CD4-positive, CD25-positive, alpha-beta regulatory T cell (primary cell): Measurements from ENCODE around the gene CHI3L2. TPM values are rescaled to one million over a fixed set of nuclear protein-coding genes. Genes with fewer than 3 reads are reported as not detected.
A peak's percentile ranks its signal among the peaks of the same experiment; 100 is the strongest.

Experiments
- ATAC-seq, 2 donors: fragments of 150-1000 bp; cut with Tn5 transposase; one replicate each; pipeline ENCODE4 v1.10.0; 2021; ENCODE audit warnings: low read depth in 2 of 2, moderate number of reproducible peaks in 2 of 2, moderate library complexity in 1 of 2
- DNase-seq, 3 donors: peaks; one replicate each; pipeline versions ENCODE4 v3.0.0 to v3.0.0-alpha.2; 2012 to 2022; ENCODE audit warnings: mixed read lengths in 1 of 3
- H3K27ac ChIP-seq: one replicate; pipeline ENCODE4 v1.7.0; 2013; ENCODE audit warnings: mild to moderate bottlenecking, low read length; ENCODE audit not compliant: insufficient read depth, poor library complexity, severe bottlenecking
- H3K27me3 ChIP-seq: one replicate; pipeline ENCODE4 v1.7.0; 2013; ENCODE audit warnings: low read length; ENCODE audit not compliant: control insufficient read depth, insufficient read depth
- H3K36me3 ChIP-seq: one replicate; pipeline ENCODE4 v1.7.0; 2013; ENCODE audit warnings: mild to moderate bottlenecking, low read length, moderate library complexity; ENCODE audit not compliant: control insufficient read depth, insufficient read depth
- H3K4me1 ChIP-seq: 2 replicates; pipeline ENCODE4 v1.7.0; 2013; ENCODE audit warnings: mild to moderate bottlenecking, low read length; ENCODE audit not compliant: insufficient read depth, control insufficient read depth, poor library complexity, severe bottlenecking
- H3K4me3 ChIP-seq: one replicate; pipeline ENCODE4 v1.7.0; 2013; ENCODE audit warnings: low read depth, mild to moderate bottlenecking, low read length, moderate library complexity
- H3K9me3 ChIP-seq, 2 experiments: 1 replicate in 1 of 2; 2 replicates in 1 of 2; pipeline ENCODE4 v1.7.0; 2013; ENCODE audit warnings: low read length in 2 of 2, mild to moderate bottlenecking in 1 of 2, moderate library complexity in 1 of 2; ENCODE audit not compliant: control insufficient read depth in 2 of 2
- H3K27ac Mint-ChIP-seq, 3 donors: one replicate each; pipeline ENCODE4 v1.8.0; 2020 to 2022; ENCODE audit warnings: mild to moderate bottlenecking in 3 of 3, mixed read lengths in 3 of 3, moderate library complexity in 2 of 3
- H3K27me3 Mint-ChIP-seq: one replicate; pipeline ENCODE4 v1.8.0; 2022; ENCODE audit warnings: mild to moderate bottlenecking, mixed read lengths
- H3K36me3 Mint-ChIP-seq: one replicate; pipeline ENCODE4 v1.8.0; 2020; ENCODE audit warnings: mixed read lengths
- H3K4me1 Mint-ChIP-seq, 4 donors: one replicate each; pipeline ENCODE4 v1.8.0; 2020 to 2022; ENCODE audit warnings: mixed read lengths in 4 of 4, mild to moderate bottlenecking in 1 of 4
- H3K4me3 Mint-ChIP-seq, 4 donors: one replicate each; pipeline ENCODE4 v1.8.0; 2020 to 2022; ENCODE audit warnings: mild to moderate bottlenecking in 4 of 4, mixed read lengths in 4 of 4, moderate library complexity in 3 of 4
- H3K9me3 Mint-ChIP-seq, 7 donors: one replicate each; pipeline ENCODE4 v1.8.0; 2020 to 2022; ENCODE audit warnings: mixed read lengths in 7 of 7, mild to moderate bottlenecking in 3 of 7, moderate library complexity in 2 of 7
- polyA plus RNA-seq, 4 donors: library from polyadenylated mRNA; unstranded; fragments of 300-500 nt; fragmentation: Illumina TruSeq; gene quantifications; one replicate each; pipeline ENCODE4 v1.2.3, GENCODE V29; 2021
- total RNA-seq: library from RNA; stranded (reverse); gene quantifications from one replicate; pipeline ENCODE4 v1.2.3, GENCODE V29; 2022

Gene CHI3L2
- total and polyA plus RNA-seq, 5 donors from 2014 or later = 5.0 to 15.8 (median 9.7) TPM

GRCh38 chr1:111192074-111192473, 35.4 kb upstream of the CHI3L2 start:
- ATAC-seq (no peak), DNase-seq (no peak)
- H3K4me3 ChIP-seq = no peak overlapping the region
- Mint-ChIP-seq H3K27ac (peak overlapping the region; percentile 94 to 96 (median 96)), H3K9me3 (no peaks in the 10 kb centered on the region), H3K4me1 (peaks cover 25 to 97% (median 84%) of the 10 kb centered on the region in 4 donors), H3K27me3 (no peaks in the 10 kb centered on the region), H3K4me3 (peak overlapping the region in 2 of 4 donors; percentile 3 to 39), H3K36me3 (peaks cover 79% of the 10 kb centered on the region)
- H3K27me3 ChIP-seq = no peaks in the 10 kb centered on the region
- H3K9me3 ChIP-seq = no peaks in the 10 kb centered on the region
- H3K4me1 ChIP-seq = peaks cover 60% of the 10 kb centered on the region
- H3K36me3 ChIP-seq = peaks cover 98% of the 10 kb centered on the region
- H3K27ac ChIP-seq = peak overlapping the region; percentile 76

- Mint-ChIP-seq H3K9me3 (peaks cover 0 to 1% (median 0%) of the 10 kb centered on the region in 7 donors), H3K36me3 (peaks cover 85% of the 10 kb centered on the region), H3K27ac (peak overlapping the region; percentile 94 to 96 (median 96)), H3K4me3 (peak overlapping the region; percentile 39 to 98 (median 92)), H3K4me1 (peaks cover 31 to 100% (median 85%) of the 10 kb centered on the region in 4 donors), H3K27me3 (no peaks in the 10 kb centered on the region)
- no peaks in the 10 kb centered on the region for H3K9me3 ChIP-seq
- ATAC-seq = no peak
- H3K27ac ChIP-seq = peak overlapping the region; percentile 76
- H3K36me3 ChIP-seq = peaks cover 97% of the 10 kb centered on the region
- no peak for DNase-seq
- H3K4me3 ChIP-seq = peak overlapping the region; percentile 52
- no peaks in the 10 kb centered on the region for H3K27me3 ChIP-seq
- H3K4me1 ChIP-seq = peaks cover 68% of the 10 kb centered on the region
Observed at GRCh38 chr1:111192658-111193519, 34.6 kb upstream of the CHI3L2 start.

- no peaks in the 10 kb centered on the region for H3K27me3 ChIP-seq
- H3K36me3 Mint-ChIP-seq = peaks cover 85% of the 10 kb centered on the region
- no peak for ATAC-seq
- H3K4me1 ChIP-seq = peaks cover 78% of the 10 kb centered on the region
- peak overlapping the region; percentile 52 for H3K4me3 ChIP-seq
- no peaks in the 10 kb centered on the region for H3K9me3 ChIP-seq
- H3K27ac Mint-ChIP-seq = peak overlapping the region; percentile 92 to 96 (median 94)
- peaks cover 92% of the 10 kb centered on the region for H3K36me3 ChIP-seq
- H3K4me1 Mint-ChIP-seq = peaks cover 23 to 100% (median 80%) of the 10 kb centered on the region in 4 donors
- H3K27ac ChIP-seq = peak overlapping the region; percentile 76
- DNase-seq = no peak
- peaks cover 0 to 1% (median 0%) of the 10 kb centered on the region in 7 donors for H3K9me3 Mint-ChIP-seq
- no peaks in the 10 kb centered on the region for H3K27me3 Mint-ChIP-seq
- peak overlapping the region; percentile 64 to 98 (median 98) for H3K4me3 Mint-ChIP-seq
Observed at GRCh38 chr1:111193712-111194480, 33.6 kb upstream of the CHI3L2 start.

GRCh38 chr1:111195002-111195684, 32.4 kb upstream of the CHI3L2 start:
- Mint-ChIP-seq H3K4me3 (peak overlapping the region; percentile 0 to 98 (median 98)), H3K27me3 (no peaks in the 10 kb centered on the region), H3K4me1 (peaks cover 23 to 92% (median 73%) of the 10 kb centered on the region in 4 donors), H3K9me3 (peaks cover 0 to 1% (median 0%) of the 10 kb centered on the region in 7 donors), H3K36me3 (peaks cover 81% of the 10 kb centered on the region), H3K27ac (peak overlapping the region; percentile 92 to 96 (median 94))
- H3K4me1 ChIP-seq = peaks cover 87% of the 10 kb centered on the region
- H3K36me3 ChIP-seq = peaks cover 81% of the 10 kb centered on the region
- peak overlapping the region; percentile 99 for H3K4me3 ChIP-seq
- ATAC-seq = no peak
- H3K27ac ChIP-seq = peak overlapping the region; percentile 76
- no peaks in the 10 kb centered on the region for H3K9me3 ChIP-seq
- no peaks in the 10 kb centered on the region for H3K27me3 ChIP-seq
- no peak for DNase-seq

- Histone ChIP-seq H3K36me3 (peaks cover 70% of the 10 kb centered on the region), H3K9me3 (no peaks in the 10 kb centered on the region), H3K4me1 (peaks cover 97% of the 10 kb centered on the region), H3K4me3 (peak overlapping the region; percentile 99), H3K27ac (peak overlapping the region; percentile 76), H3K27me3 (no peaks in the 10 kb centered on the region)
- ATAC-seq (no peak), DNase-seq (no peak)
- Mint-ChIP-seq H3K4me3 (peak overlapping the region; percentile 95 to 98 (median 98)), H3K4me1 (peaks cover 23 to 91% (median 68%) of the 10 kb centered on the region in 4 donors), H3K27me3 (no peaks in the 10 kb centered on the region), H3K36me3 (peaks cover 75% of the 10 kb centered on the region), H3K9me3 (peaks cover 0 to 1% (median 0%) of the 10 kb centered on the region in 7 donors), H3K27ac (peak overlapping the region; percentile 92 to 96 (median 94))
Observed at GRCh38 chr1:111196213-111196612, 31.3 kb upstream of the CHI3L2 start.

GRCh38 chr1:111197598-111198284, 29.8 kb upstream of the CHI3L2 start:
- peak overlapping the region; percentile 92 to 99 (median 96) for H3K27ac Mint-ChIP-seq
- peaks cover 99% of the 10 kb centered on the region for H3K4me1 ChIP-seq
- no peaks in the 10 kb centered on the region for H3K27me3 Mint-ChIP-seq
- peak overlapping the region; percentile 95 to 98 (median 98) for H3K4me3 Mint-ChIP-seq
- ATAC-seq (peak; percentile 74 to 79), DNase-seq (peak; percentile 62 to 88 (median 78))
- peak overlapping the region; percentile 99 for H3K4me3 ChIP-seq
- H3K36me3 ChIP-seq = peaks cover 55% of the 10 kb centered on the region
- peak overlapping the region; percentile 90 for H3K27ac ChIP-seq
- H3K4me1 Mint-ChIP-seq = peaks cover 23 to 91% (median 68%) of the 10 kb centered on the region in 4 donors
- peaks cover 64% of the 10 kb centered on the region for H3K36me3 Mint-ChIP-seq
- H3K9me3 ChIP-seq = no peaks in the 10 kb centered on the region
- H3K9me3 Mint-ChIP-seq = peaks cover 0 to 1% (median 0%) of the 10 kb centered on the region in 7 donors
- no peaks in the 10 kb centered on the region for H3K27me3 ChIP-seq
